Measurements from ENCODE around the gene ASB10. TPM values are rescaled to one million over a fixed set of nuclear protein-coding genes. Genes with fewer than 3 reads are reported as not detected.
A peak's percentile ranks its signal among the peaks of the same experiment; 100 is the strongest.

Gene ASB10
- total and polyA plus RNA-seq, 2 of the 13 experiments (the other 11 are each of a cell fraction or from before 2014, with no cell fraction given) = not detected

GRCh38 chr7:151212626-151213025 lies 25.6 kb upstream of the ASB10 start (continued):
- no peak for TF ChIP-seq ZSCAN30 (CRISPR knock-in tag; IDR thresholded peaks at IDR 0.05)

- H4K20me1 ChIP-seq (ENCODE audit: insufficient read depth, low read length) = no peaks in the 10 kb centered on the region
- no peak overlapping the region for H3K4me2 ChIP-seq (ENCODE audit: low read depth, low read length)
- POLR2A ChIA-PET = no interaction called here
- 93% methylated on average over 3 of the region's 3 CpGs for WGBS (ENCODE audit: low lambda C conversion rate)
- in situ Hi-C loops (cut with HindIII; ENCODE audit: extremely low pct_ligation_motif_present, low pct_unique_long_range_greater_than_20kb) (no loop called here), intact Hi-C loops (cut with micrococcal nuclease; ENCODE audit: unreplicated experiment) (no loop called here)
- FAIRE-seq (no peak), DNase-seq (ENCODE audit: low spot score) (no peak), ATAC-seq (no peak)
- no peak overlapping the region for H3K4me3 ChIP-seq (replicated peaks in 1 of 3; ENCODE audit: insufficient read depth in 1 of 3, low read depth in 2 of 3, low read length in 3 of 3)
- no peaks in the 10 kb centered on the region for H3K79me2 ChIP-seq (ENCODE audit: insufficient read depth, low read length)
- H3K9me3 ChIP-seq (ENCODE audit: low read length) = no peaks in the 10 kb centered on the region
- no peak overlapping the region for H3K9ac ChIP-seq (ENCODE audit: insufficient read depth, low read depth, low read length)
- H2AFZ ChIP-seq (ENCODE audit: low read length) = no peak overlapping the region
- no peak overlapping the region for H3K27ac ChIP-seq (ENCODE audit: extremely low read length, insufficient read depth, low read length)
- no TSS peak for BruUV-seq (replicated peaks)
- no peaks in the 10 kb centered on the region for H3K4me1 ChIP-seq (ENCODE audit: insufficient read depth, low read length)
- TF ChIP-seq ASH2L (IDR thresholded peaks at IDR 0.05; ENCODE audit: insufficient read length, low read depth, low read length) (no peak), IRF2 (CRISPR knock-in tag; IDR thresholded peaks at IDR 0.05) (no peak), MAFK (conservative IDR thresholded peaks at IDR 0.05 in 1 of 2, IDR thresholded peaks at IDR 0.05 in 1 of 2; ENCODE audit: low read length in 2 of 2) (peak; percentile 92 to 97), ZNF503 (CRISPR knock-in tag; IDR thresholded peaks at IDR 0.05) (no peak), FOXJ3 (CRISPR knock-in tag; IDR thresholded peaks at IDR 0.05; ENCODE audit: borderline replicate concordance) (no peak), IRX3 (CRISPR knock-in tag; IDR thresholded peaks at IDR 0.05; ENCODE audit: borderline replicate concordance, low read depth) (no peak), PBX2 (CRISPR knock-in tag; IDR thresholded peaks at IDR 0.05) (no peak), MAFF (IDR thresholded peaks at IDR 0.05; ENCODE audit: low read depth, low read length) (peak; percentile 96)
- peaks cover 0 to 21% of the 10 kb centered on the region in 2 experiments; a peak in 3 of 5 replicates for H3K27me3 ChIP-seq (ENCODE audit: control insufficient read depth in 1 of 2, insufficient read depth in 2 of 2, low read length in 2 of 2)
- CTCF ChIA-PET (ENCODE audit: low intra/inter-chr PET ratio, low total read pairs) = no interaction called here
- H3K36me3 ChIP-seq (replicated peaks in 1 of 2; ENCODE audit: control insufficient read depth in 1 of 2, insufficient read depth in 2 of 2, low read length in 2 of 2) = peaks cover 15 to 29% of the 10 kb centered on the region in 2 experiments; a peak in 4 of 5 replicates
Measured at GRCh38 chr7:151211155-151211772, 24.2 kb upstream of the ASB10 start.
